Panc1 (cell line): ENCODE results near the gene GLB1L2. TPM values are rescaled to one million over a fixed set of nuclear protein-coding genes. Genes with fewer than 3 reads are reported as not detected.

Source experiments
- ATAC-seq: fragments of 200-7000 bp; cut with Tn5 transposase; 2 replicates; pipeline ENCODE4 v1.9.1; 2020; ENCODE audit warnings: mild to moderate bottlenecking, moderate library complexity
- BruUV-seq: library from RNA; stranded (reverse); fragments of 400-500 nt; replicated peaks from 2 replicates; lab custom pipeline; 2021; lab: Mats Ljungman, UMichigan
- CTCF ChIA-PET: fragments of 300-600 bp; sonication (Branson Sonifier 250); formaldehyde crosslinking; loops from one replicate; lab custom pipeline; 2022; ENCODE audit warnings: antibody characterized with exemption; lab: Charles Lee
- POLR2A ChIA-PET: fragments of 300-600 bp; sonication (Branson Sonifier 250); formaldehyde crosslinking; loops from one replicate; lab custom pipeline; 2022; ENCODE audit warnings: antibody characterized with exemption; lab: Charles Lee
- DNase-seq: peaks from one replicate; pipeline ENCODE4 v3.0.0-alpha.2; 2010; ENCODE audit warnings: low read depth, low spot score
- H3K27ac ChIP-seq: 2 replicates; pipeline ENCODE4 v1.5.1; 2011; ENCODE audit warnings: mild to moderate bottlenecking, low read length, inconsistent platforms
- H3K27me3 ChIP-seq: fragments of 200-500 bp; sonication (Bioruptor generic); 2 replicates; pipeline ENCODE4 v1.6.0; 2014; ENCODE audit warnings: low read length, inconsistent platforms; ENCODE audit not compliant: control insufficient read depth, insufficient read depth
- H3K36me3 ChIP-seq: fragments of 200-500 bp; sonication (Bioruptor generic); 2 replicates; pipeline ENCODE4 v1.5.1; 2014; ENCODE audit warnings: inconsistent platforms, mild to moderate bottlenecking, low read length, moderate library complexity; ENCODE audit not compliant: control insufficient read depth, insufficient read depth
- H3K4me1 ChIP-seq: 2 replicates; pipeline ENCODE4 v1.5.1; 2011; ENCODE audit warnings: inconsistent platforms, mild to moderate bottlenecking, low read length, moderate library complexity; ENCODE audit not compliant: control insufficient read depth, insufficient read depth
- H3K4me3 ChIP-seq, 2 experiments: 2 replicates each; pipeline ENCODE4 v1.5.1; 2011 to 2012; ENCODE audit warnings: low read depth in 2 of 2, low read length in 2 of 2, mild to moderate bottlenecking in 2 of 2, inconsistent platforms in 1 of 2, moderate library complexity in 1 of 2
- H3K9me3 ChIP-seq: fragments of 200-500 bp; sonication (Bioruptor generic); 2 replicates; pipeline ENCODE4 v1.5.1; 2014; ENCODE audit warnings: low read depth, mild to moderate bottlenecking, inconsistent platforms, low read length, moderate library complexity; ENCODE audit not compliant: control insufficient read depth, insufficient read depth
- CTCF ChIP-seq: fragments of 450-650 bp; IDR thresholded peaks from 2 replicates; pipeline ENCODE4 v1.5.1; 2017; ENCODE audit warnings: mild to moderate bottlenecking
- POLR2AphosphoS5 ChIP-seq: IDR thresholded peaks from 2 replicates; pipeline ENCODE4 v1.6.1; 2012; ENCODE audit warnings: mild to moderate bottlenecking, low read depth, low read length, moderate library complexity
- REST ChIP-seq, 2 experiments: IDR thresholded peaks; 2 replicates each; pipeline ENCODE4 v1.6.1; 2011 to 2012; ENCODE audit warnings: low read depth in 2 of 2, control low read depth in 1 of 2, low read length in 1 of 2, mild to moderate bottlenecking in 1 of 2, moderate library complexity in 1 of 2; ENCODE audit not compliant: insufficient read depth in 1 of 2
- SIN3A ChIP-seq: IDR thresholded peaks from 2 replicates; pipeline ENCODE4 v1.6.1; 2012; ENCODE audit warnings: low read depth, mild to moderate bottlenecking, low read length, moderate library complexity, borderline replicate concordance; ENCODE audit not compliant: insufficient read depth
- TCF7L2 ChIP-seq: IDR thresholded peaks from 2 replicates; pipeline ENCODE4 v1.6.1; 2011; ENCODE audit warnings: mild to moderate bottlenecking, low read depth, low read length, inconsistent platforms
- in situ Hi-C: cut with HindIII; loops from 2 replicates; pipeline ENCODE4 v1.10.0; 2016; ENCODE audit warnings: low sequenced_read_pairs, low pct_unique_long_range_greater_than_20kb
- intact Hi-C: fragments of 100-400 bp; cut with micrococcal nuclease; formaldehyde crosslinking; loops from one replicate; pipeline ENCODE4 v1.10.0; 2022; ENCODE audit not compliant: unreplicated experiment
- total RNA-seq: library from RNA; stranded (reverse); gene quantifications from one replicate; pipeline ENCODE4 v1.2.1, GENCODE V29; 2021; ENCODE audit not compliant: unreplicated experiment

Gene GLB1L2
- total RNA-seq, 1 experiment from 2014 or later: 10.4 TPM

- H3K9me3 ChIP-seq: no peaks in the 10 kb centered on the region
- TF ChIP-seq REST (IDR thresholded peaks at IDR 0.05; ENCODE audit: insufficient read depth in 1 of 2, low read depth in 2 of 2, low read length in 1 of 2) (no peak), POLR2AphosphoS5 (no peak), CTCF (no peak), SIN3A (no peak), TCF7L2 (no peak)
- no peak overlapping the region for H3K27ac ChIP-seq
- no TSS peak for BruUV-seq
- POLR2A ChIA-PET: no interaction called here
- no peak overlapping the region for H3K4me3 ChIP-seq
- in situ Hi-C loops: no loop called here
- intact Hi-C loops: no loop called here
- peaks cover 4% of the 10 kb centered on the region; the same call in 1 of the 2 replicates for H3K27me3 ChIP-seq
- no peaks in the 10 kb centered on the region for H3K4me1 ChIP-seq
- CTCF ChIA-PET: no interaction called here
- DNase-seq: no peak
- ATAC-seq: no peak
- no peaks in the 10 kb centered on the region for H3K36me3 ChIP-seq
Observed at GRCh38 chr11:134337051-134337450, 5.3 kb downstream of the GLB1L2 start.

- POLR2A ChIA-PET: no interaction called here
- in situ Hi-C loops: no loop called here
- H3K27me3 ChIP-seq: no peaks in the 10 kb centered on the region
- CTCF ChIA-PET: no interaction called here
- H3K4me3 ChIP-seq: no peak overlapping the region
- BruUV-seq: no TSS peak
- TF ChIP-seq TCF7L2 (no peak), POLR2AphosphoS5 (no peak)
- no peaks in the 10 kb centered on the region for H3K36me3 ChIP-seq
- no peak for ATAC-seq
- intact Hi-C loops: no loop called here
- no peaks in the 10 kb centered on the region for H3K4me1 ChIP-seq
- H3K9me3 ChIP-seq: no peaks in the 10 kb centered on the region
- no peak for DNase-seq
- H3K27ac ChIP-seq: no peak overlapping the region
Observed at GRCh38 chr11:134338068-134338467, 6.3 kb downstream of the GLB1L2 start.

GRCh38 chr11:134338654-134339053 lies 6.9 kb downstream of the GLB1L2 start:
- Histone ChIP-seq H3K27ac (no peak overlapping the region), H3K4me1 (no peaks in the 10 kb centered on the region), H3K27me3 (no peaks in the 10 kb centered on the region), H3K36me3 (no peaks in the 10 kb centered on the region), H3K9me3 (no peaks in the 10 kb centered on the region), H3K4me3 (no peak overlapping the region)
- DNase-seq (no peak), ATAC-seq (no peak)
- CTCF ChIA-PET: no interaction called here
- BruUV-seq: no TSS peak
- intact Hi-C loops (no loop called here), in situ Hi-C loops (no loop called here)
- TF ChIP-seq TCF7L2 (no peak), SIN3A (no peak), CTCF (no peak), REST (IDR thresholded peaks at IDR 0.05; ENCODE audit: insufficient read depth in 1 of 2, low read depth in 2 of 2, low read length in 1 of 2) (no peak), POLR2AphosphoS5 (no peak)
- POLR2A ChIA-PET: no interaction called here
